ENCODE measurements around the gene RIPOR2. TPM values are rescaled to one million over a fixed set of nuclear protein-coding genes. Genes with fewer than 3 reads are reported as not detected.

Gene RIPOR2
- total and polyA plus RNA-seq, 8 donors, result 3.9 to 56.8 (median 6.0) TPM

DNA sequence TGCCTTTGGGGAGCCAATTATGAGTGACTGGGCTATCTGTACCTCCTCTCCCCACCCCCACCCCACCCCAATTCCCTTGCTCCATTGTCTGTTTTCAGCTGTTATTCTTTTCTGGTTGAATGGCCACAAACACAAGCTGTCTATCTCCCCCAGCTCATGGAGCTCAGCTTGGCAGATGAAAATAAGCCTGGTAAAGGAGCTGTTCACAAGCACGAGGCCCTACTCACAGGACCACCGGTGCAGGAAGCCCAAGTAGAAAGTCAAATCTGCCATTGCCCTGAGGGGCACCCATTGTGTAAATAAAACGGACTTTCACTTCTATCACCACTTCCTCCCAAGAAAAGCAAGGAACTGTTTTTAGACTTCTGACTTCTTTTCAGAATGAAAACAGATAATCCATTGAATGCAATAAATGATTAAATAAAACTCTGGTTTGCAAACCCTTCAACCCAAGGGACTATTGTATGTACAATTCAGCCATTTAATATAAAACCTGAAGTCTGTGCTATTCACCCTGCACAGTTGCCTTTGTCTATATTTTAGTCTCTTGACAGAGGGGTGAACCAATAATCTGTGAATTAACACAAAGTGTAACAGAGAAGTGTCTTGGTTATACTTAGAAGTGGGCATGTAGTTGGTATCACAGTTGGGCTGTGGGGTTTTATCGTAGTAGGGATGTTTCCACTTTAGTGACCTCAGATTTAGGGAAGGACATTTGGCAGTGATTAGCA is 27.7 kb downstream of the RIPOR2 start:
- no peak overlapping the region for H3K4me3 ChIP-seq
- H3K36me3 ChIP-seq, result peaks cover 0 to 10% of the 10 kb centered on the region in 2 donors
- no peaks in the 10 kb centered on the region for H3K27me3 ChIP-seq
- TF ChIP-seq, protein P1, sequence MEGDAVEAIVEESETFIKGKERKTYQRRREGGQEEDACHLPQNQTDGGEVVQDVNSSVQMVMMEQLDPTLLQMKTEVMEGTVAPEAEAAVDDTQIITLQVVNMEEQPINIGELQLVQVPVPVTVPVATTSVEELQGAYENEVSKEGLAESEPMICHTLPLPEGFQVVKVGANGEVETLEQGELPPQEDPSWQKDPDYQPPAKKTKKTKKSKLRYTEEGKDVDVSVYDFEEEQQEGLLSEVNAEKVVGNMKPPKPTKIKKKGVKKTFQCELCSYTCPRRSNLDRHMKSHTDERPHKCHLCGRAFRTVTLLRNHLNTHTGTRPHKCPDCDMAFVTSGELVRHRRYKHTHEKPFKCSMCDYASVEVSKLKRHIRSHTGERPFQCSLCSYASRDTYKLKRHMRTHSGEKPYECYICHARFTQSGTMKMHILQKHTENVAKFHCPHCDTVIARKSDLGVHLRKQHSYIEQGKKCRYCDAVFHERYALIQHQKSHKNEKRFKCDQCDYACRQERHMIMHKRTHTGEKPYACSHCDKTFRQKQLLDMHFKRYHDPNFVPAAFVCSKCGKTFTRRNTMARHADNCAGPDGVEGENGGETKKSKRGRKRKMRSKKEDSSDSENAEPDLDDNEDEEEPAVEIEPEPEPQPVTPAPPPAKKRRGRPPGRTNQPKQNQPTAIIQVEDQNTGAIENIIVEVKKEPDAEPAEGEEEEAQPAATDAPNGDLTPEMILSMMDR (IDR thresholded peaks at IDR 0.05), result no peak
- H3K4me1 ChIP-seq, result peaks cover 0 to 72% of the 10 kb centered on the region in 2 donors
- H3K9me3 ChIP-seq, result no peaks in the 10 kb centered on the region
- H3K27ac ChIP-seq, result peak overlapping the region in 1 of 2 donors; percentile 55
- DNase-seq (no peak), ATAC-seq (no peak)
- intact Hi-C loops (cut with DNase I), result no loop called here

DNA sequence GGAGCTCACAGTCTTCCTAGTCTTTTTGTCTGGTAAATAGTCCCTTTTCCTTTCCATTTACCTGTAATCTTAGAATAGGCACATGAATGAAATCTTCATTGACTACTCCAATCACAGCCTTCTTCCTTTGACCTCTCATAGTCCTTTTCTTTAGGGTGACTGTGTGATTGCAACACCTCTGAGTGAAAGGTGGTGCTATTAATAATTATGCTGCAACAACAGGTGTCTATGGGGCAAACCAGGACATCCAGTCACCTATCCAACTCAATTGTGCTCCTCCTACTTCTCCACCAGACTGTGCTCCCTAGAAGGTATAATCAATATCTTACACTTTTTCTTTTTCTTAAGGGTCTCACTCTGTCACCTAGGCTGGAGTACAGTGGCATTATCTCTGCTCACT is 29.4 kb downstream of the RIPOR2 start:
- Histone ChIP-seq H3K27ac (no peak overlapping the region), H3K9me3 (no peaks in the 10 kb centered on the region)

DNA sequence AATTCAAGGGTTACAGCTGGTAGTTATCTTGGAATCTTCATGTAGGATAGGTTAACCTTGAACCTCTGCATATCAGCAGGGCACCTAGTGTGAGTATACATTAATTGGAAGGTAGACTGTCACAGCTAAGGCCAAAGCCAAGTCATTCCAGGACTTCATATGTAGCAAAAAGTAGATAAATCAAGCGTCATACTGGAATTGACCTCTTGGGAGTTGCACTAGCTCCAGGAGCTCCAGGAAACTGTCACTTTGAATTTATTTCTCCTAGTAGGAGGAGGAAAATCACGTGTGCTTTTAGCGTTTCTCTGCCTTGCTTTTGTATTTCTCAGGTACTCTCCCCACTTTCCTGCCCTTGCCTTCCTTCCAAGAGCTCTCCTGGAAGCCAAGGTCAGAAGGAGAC is 30.3 kb downstream of the RIPOR2 start:
- Histone ChIP-seq H3K4me3 (no peak overlapping the region), H3K27ac (no peak overlapping the region), H3K4me1 (peaks cover 0 to 62% of the 10 kb centered on the region in 2 donors), H3K9me3 (no peaks in the 10 kb centered on the region), H3K36me3 (peaks cover 0 to 10% of the 10 kb centered on the region in 2 donors), H3K27me3 (no peaks in the 10 kb centered on the region)
- intact Hi-C loops (cut with DNase I), result no loop called here
- DNase-seq, result no peak
- TF ChIP-seq, protein P1 (IDR thresholded peaks at IDR 0.05), result no peak
- ATAC-seq, result no peak

More for the DNA sequence above, 29.4 kb downstream of the RIPOR2 start:
- Histone ChIP-seq H3K4me1 (peaks cover 0 to 61% of the 10 kb centered on the region in 2 donors), H3K27me3 (no peaks in the 10 kb centered on the region), H3K36me3 (peaks cover 0 to 10% of the 10 kb centered on the region in 2 donors), H3K4me3 (no peak overlapping the region)
- DNase-seq, result no peak
- no peak for ATAC-seq
- TF ChIP-seq, protein P1 (IDR thresholded peaks at IDR 0.05), result no peak
- intact Hi-C loops (cut with DNase I), result no loop called here

DNA sequence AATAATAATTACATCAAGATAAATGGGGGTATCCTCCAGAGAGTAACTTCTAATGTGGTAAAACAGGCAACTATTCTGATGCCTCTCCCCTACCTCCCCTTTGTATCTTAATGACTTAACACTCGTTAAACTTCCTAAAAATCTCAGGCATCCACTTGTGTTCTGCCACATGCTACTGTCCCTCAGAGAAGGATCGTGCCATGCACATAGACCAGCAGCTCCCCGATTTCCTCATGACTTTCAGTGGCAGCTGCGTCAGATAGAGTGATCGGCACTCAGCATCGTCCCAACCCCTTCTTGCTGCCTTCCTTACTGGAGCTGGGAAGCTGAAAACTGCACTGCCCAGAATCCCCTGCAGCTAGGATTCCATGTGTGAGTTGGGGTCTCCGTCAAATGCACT is 32.1 kb downstream of the RIPOR2 start:
- DNase-seq (no peak), ATAC-seq (no peak)
- TF ChIP-seq, protein P1 (IDR thresholded peaks at IDR 0.05), result no peak
- Histone ChIP-seq H3K36me3 (peaks cover 0 to 10% of the 10 kb centered on the region in 2 donors), H3K27me3 (no peaks in the 10 kb centered on the region), H3K4me3 (no peak overlapping the region), H3K9me3 (no peaks in the 10 kb centered on the region), H3K27ac (no peak overlapping the region), H3K4me1 (peaks cover 0 to 48% of the 10 kb centered on the region in 2 donors)
- intact Hi-C loops (cut with DNase I), result no loop called here

DNA sequence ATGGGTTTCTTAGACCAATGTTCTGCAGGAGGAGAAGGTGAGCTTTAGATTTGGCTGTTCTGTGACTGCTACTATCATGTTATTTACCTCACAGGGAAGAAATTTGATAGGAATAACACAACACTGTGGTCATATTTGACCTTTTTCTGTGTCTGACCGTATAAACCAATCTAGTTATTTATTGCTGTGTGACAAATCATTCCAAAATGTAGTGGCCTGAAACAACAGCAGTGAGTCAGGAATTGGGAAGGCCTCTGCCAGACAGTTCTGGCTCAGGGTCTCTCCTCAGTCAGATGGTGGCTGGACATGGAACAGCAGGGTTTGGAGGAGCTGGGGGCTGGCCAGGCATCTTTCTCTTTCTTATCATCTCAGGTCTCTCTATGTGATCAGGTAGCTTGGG is 33.0 kb downstream of the RIPOR2 start:
- DNase-seq (no peak), ATAC-seq (no peak)
- H3K4me3 ChIP-seq, result no peak overlapping the region
- intact Hi-C loops (cut with DNase I), result no loop called here
- TF ChIP-seq, protein P1 (IDR thresholded peaks at IDR 0.05), result no peak
- H3K4me1 ChIP-seq, result peaks cover 0 to 48% of the 10 kb centered on the region in 2 donors
- H3K27ac ChIP-seq, result no peak overlapping the region
- H3K9me3 ChIP-seq, result no peaks in the 10 kb centered on the region
- no peaks in the 10 kb centered on the region for H3K27me3 ChIP-seq
- H3K36me3 ChIP-seq, result peaks cover 0 to 16% of the 10 kb centered on the region in 2 donors

All from left lung (tissue), 10 donors.